Stimulated activated naive CD4-positive, alpha-beta T cell treated with Interleukin-2 at 50 U/mL for 16 hours (primary cell): ENCODE results near the gene RFTN1.

Source experiments
- DNase-seq: peaks from one replicate; lab custom pipeline; 2025; lab: John Stamatoyannopoulos, UW

Gene RFTN1

DNA sequence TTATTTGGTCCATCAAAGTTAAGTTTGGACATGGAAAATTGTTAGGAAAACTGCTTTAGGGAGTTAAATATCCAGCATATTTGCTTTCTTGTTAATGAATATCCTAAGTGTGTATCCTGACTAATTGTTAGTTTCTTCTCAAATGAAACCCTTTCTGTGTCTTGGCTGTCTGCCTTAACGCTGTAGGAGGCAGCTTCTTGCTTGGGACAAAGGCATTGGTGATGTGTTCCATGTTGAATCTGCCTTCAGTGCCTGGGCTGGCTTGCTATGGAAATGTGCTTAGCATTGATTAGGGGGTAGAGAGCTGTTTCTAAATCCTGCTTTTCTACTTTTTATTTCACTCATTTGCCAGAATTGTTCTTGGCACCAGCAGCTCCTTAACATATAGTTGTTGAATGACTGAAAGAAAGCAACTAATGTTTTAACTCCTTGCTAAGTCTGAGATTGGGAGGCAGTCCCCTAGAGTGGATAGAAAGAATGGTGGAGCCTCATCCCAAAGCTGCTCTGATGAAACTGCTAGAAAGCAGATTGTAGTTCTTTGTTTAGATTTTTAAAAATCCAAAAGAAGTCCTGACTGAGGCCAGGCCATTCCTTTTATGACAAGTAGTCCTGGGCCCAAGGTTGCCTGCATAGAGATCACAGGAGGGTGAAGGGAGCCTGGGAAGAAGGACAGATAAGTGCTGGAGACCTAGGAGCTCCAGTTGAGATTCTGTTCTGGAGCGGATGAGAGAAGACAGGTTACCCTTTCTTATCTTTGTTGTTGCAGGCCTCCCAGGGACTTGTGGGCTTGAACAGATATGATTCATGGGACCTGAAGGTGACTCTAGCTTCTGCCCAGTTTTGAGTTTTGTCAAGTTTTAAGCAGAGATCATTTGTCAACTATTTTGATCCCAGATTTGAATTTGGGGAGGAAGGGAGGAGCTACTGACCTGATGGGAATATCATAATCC, 209.2 kb downstream of the RFTN1 start:
- DNase-seq, result no peak

DNA sequence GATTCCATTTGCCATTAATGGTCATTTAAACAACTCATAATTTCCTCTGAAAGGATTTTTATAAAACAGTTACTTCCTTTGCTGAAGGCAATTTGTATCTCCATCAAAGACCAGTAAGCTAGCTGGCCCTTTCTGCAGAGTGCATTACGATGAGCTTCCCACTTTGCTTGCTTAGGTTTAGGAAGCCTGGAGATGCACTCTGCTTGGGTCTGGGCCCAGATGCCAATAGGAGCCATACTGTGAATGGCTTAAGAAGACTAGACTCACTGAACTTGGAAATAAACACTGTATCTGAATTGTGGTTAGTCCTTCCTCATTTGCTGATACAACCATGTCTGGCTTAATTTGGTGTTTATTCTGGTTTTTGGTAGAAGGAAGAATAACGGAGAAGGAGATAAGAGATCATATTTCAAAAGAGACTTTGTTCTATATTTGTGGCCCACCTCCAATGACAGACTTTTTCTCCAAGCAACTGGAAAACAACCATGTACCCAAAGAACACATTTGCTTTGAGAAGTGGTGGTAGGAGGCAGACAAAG, 210.4 kb downstream of the RFTN1 start:
- no peak for DNase-seq

DNA sequence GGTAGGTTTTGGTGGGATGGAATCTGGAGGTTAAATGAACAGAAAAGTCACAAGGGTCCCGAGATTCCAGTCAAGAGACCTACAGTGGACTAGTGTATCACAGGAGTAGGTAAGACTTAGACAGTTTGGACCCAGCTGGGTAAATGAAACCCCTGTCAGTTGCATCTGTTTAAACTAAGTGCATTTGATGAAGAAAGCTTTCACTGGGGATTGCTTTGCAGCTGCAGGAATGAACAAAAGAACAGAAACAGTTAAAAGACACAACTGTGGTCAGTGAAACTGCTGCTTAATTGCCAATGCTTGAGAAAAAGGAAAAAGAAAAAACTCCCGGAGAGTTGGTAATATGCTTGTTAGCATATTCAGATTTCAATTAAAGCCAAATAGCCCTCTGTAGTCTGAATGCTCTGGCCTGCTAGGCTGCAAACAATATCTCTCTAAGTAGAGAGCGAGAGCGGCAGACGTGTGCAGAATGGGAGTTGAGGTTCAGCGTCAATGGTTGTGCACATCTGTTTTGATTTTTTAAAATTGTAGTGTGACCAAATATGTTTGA, 211.3 kb downstream of the RFTN1 start:
- DNase-seq, result no peak

DNA sequence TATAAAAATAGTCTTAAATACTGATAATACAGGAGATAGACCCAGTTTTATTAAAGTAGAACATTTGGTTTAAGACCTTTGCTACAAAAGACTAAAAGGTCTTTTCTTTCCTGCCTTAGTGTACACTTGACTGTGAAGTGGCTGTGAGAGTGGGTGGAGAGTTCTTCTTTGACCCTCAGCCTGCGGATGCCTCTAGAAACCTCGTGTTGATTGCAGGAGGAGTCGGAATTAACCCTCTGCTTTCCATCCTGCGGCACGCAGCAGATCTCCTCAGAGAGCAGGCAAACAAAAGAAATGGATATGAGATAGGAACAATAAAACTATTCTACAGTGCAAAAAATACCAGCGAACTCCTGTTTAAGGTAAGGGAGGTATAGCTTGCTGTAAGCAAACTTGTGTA, 212.0 kb downstream of the RFTN1 start:
- no peak for DNase-seq

DNA sequence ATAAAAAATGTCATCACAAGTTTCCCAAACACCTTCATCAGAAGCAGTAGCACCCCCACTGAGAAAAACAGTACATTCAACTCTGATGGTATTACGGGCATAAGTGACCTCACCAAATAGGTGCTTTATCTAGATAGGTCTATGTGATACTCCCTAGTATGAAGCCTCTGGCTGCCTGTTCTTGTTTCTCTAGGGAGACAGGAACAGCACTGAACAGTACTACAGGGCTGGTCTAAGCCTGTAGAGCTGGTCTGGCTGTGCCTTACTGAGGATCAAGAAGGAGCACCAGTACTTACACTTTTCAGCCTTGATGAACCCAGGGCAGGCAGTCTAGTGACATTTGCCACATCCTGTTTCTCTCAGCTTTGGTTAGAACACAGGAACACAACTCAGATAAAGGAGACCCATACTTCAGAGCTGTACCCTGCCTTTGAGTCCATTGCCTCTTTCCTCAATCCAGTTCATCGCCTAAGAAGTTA, 212.6 kb downstream of the RFTN1 start:
- no peak for DNase-seq

DNA sequence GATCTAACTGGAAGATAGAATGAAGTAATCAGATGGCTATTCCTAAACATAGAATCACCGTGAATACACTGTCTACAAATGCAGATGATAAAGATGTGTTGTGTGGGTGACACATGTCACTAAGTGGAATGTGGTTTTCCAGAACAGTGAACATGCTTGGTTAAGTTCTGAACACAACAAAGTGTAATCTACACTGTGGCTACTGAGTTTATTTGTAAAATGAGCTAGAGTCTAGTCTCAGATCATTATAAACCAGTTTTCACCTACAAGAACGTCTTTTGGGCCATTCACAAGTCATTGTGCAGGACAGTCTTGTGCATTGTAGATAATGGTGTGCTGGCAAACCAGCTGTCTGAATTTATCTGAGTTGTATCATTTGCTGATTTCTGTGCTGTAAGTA, 213.2 kb downstream of the RFTN1 start:
- DNase-seq, result no peak

DNA sequence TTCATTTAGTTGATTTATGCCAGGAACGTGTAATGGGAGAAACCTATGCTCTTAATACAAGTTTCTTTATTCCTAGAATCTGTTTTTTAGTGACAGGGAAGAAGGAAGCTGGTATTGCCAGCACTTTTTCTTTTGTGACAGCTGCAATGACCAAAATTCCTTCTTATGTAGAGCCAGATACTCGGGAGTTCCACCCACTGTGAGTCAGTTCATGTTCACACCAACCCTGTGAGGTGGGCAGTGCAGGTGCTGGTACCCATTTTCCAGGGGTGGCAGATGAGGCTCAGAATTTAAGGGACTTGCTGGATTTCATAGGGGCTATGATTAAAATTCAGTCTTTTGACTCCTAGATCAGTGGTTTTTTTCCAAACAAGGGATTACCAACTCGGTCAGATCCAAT, 213.8 kb downstream of the RFTN1 start:
- no peak for DNase-seq

DNA sequence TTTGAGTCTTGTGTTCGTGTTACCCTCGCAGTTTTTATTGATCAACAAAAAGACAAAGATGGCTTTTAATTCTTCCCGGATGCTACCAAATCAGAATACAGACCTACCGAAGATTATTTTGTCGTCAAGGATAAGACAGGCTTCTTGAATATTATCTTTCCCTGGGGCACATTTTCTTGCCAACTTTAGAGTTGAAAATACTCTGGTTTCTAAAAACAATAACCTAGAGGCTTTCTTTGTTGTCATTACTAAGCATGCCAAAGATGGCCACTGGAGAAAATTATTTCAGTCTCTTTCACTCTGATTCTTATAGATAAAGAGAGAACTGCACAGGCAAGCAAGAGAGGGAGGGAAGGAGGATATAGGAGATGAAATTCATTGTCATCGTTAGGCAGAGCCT, 214.6 kb downstream of the RFTN1 start:
- DNase-seq, result no peak

DNA sequence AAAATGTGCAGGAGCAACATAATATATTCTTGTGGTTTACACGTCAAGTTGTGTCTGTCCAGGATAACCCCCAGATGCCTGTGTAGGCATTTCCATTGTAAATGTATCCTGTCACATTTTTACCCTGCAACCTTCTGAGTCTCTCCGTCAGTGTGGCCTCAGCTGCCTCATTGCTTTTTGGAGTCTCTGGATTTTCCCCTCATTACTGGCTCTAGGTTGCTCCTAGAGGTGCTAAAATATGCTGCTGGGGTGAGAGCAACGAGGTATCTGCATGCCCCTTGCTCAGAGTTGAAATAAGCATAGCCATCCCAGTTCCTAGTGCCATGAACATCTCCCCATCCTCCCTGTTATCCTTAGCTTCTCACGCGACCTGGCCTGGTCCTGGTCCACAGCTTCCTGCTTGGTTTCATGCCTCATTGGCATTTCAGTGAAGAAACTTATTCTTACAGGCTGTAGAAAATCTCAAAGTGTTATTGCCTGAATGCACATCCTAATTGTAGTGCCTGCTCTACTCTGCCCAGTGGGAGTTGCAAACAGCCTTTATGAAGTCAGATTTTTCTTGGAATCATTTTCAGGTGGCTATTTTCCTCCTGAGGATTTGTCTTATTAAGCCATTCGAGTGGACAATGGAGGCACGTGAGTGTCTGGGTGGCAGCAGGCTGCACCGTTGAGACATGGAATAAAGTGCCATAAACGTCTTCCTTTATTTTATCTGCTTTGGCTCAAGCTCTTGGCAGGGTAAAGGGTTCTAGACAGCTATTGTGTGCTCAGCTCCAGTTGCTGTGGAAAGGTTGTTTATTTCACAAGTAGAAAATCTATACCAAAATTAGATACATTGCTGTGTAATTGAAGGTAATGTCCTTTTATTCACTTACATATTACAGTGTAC, 215.3 kb downstream of the RFTN1 start:
- no peak for DNase-seq

DNA sequence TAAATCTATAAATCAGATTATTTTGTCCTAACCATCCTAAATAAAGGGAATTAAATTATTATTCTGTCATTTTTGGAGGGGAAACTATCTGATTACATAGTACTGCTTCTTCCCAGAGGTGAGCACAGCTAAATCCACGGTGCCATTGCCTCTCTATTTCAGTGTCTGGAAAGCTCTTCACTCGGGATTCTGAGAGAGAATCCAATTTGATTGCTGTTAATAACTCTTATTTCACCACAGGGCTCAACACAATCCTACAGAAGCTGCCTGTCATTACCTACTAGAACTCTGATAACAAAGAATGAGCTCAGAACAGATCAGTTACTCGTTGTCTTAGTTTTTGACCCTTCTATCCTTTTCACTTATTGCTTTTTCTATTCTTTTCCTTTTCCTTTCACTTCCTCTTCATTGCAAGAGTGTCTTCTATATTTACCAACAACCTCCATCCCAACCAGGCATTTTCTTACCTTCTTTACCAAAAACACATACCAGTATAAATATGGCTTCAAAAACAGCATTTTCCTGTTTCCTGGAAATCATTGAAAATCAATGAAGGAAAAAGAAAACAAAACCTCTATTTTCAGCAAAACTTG, 218.1 kb downstream of the RFTN1 start:
- no peak for DNase-seq

DNA sequence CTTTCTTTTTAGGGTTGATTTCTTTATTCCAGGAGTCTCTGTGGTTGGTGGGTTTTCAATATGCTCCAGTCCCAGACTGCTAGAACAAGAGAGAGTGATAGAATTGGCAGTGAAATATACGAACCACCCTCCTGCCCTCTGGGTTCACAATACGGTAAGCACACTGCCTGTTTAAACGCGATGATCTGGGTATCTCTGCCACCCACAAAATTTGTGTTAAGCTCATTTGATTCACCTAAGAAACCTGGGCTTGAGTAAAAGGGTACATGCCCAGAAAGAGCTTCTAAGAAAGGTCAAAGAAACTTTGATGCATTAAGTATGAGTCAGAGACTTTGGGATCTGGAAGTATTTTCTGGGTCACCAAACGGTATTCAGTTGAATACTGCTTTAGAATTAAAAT, 218.7 kb downstream of the RFTN1 start:
- DNase-seq, result no peak

DNA sequence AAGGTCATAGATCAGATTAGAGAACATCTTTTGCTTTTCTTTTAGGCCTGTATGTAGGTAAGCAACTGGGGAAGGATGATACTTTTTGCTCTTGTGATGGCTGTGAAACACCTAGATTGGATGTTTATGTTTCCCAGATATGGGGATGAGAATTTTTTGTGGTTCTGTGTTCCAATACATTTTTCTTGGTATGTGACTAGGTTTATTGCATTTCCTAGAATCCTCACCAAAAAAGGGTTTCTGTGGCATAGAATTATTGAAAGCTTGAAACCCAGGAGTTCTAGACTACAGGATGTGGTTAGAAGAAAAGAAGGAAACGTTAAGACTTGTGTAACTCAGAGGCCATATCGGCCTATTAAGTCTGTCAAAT, 222.7 kb downstream of the RFTN1 start:
- no peak for DNase-seq

DNA sequence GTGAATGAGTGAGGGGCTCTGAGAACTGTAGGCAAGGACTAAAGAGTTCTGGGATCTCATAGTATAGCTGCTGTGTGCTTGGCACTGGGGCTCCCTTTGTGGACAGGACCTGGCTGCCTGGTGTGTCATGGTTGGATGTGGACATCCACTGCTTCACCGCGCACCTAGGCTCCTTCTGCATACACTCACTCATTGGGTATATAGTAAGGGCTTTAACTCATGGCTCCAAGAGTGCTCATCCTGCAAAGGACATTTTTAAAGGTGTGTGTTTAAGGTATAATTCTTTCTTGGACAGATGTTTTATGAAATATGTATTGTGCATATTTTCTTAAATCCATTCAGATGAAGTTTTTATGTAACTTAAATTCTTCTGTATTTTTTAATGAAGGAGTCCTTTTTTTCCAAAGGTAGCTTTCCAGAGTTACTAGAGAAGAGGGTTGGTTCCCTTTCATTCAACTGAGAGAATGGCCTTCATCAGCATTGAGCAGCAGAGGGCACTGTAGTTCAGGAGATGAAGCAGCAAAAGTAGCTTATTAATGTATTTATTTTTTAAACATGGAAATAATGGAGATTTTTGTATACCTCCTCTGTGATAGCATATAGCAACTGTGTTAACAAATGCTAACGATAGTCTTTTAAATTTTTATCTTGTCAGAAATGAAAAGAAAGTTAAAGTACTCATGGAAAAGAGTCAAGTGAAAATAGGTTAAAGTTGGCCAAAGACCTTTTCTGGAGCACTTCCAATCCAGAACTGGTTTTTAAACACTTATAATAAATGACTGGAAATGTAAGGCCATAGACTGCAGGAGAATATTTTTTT, 223.3 kb downstream of the RFTN1 start:
- DNase-seq, result peak; percentile 47

DNA sequence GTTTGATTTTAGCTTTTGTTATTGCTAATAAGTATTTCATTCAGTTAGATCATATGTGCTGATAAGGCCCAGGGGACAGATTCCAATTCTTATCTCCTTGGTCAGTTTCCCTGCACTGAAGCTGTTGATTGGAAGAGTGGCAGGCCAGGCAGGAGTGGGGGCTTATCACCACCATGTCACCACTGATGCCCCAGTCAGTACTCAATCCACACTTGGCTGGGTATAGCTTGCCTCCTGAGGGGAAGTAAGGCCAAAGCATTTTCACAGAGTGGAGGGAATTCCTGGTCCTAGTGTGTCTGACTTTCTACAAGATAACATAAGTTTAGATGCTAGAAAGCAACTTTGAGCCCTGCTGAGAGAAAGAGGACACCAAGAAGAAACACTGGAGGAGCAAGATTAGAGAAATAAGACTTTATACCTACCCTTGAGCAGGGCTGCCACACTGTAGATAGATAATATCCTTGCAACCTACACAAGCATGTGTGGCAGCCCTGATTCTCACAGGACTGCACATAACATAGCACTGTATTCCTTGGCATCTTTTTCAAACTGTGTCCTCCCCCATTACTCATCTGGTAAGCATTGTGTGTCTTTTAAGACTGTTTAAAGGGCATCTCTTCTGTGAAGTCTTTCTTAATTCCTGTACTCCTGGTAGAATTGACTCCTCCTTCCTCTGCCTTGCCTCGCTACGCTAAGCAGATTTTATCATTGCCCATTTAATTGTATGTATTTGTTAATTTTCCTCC, 224.2 kb downstream of the RFTN1 start:
- no peak for DNase-seq

DNA sequence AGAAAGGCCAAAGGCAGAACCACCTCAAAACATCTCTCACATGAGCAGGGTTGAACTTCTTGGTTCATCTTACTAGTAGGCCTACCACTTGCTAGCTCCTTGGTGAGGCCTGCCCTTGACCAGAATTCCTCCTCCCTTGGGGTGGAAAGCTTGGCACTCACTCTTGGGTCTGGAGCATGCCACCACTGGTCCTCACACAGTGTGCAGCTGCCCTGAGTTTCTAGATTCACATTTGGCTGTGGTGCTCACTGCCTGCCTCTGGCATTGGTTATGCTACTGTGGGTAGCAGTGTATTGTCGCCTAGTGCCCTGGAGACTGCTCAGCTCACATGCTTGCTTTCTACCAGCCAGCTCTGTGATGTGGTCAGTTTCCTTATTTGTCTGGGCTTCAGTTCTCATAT, 224.8 kb downstream of the RFTN1 start:
- DNase-seq, result no peak

DNA sequence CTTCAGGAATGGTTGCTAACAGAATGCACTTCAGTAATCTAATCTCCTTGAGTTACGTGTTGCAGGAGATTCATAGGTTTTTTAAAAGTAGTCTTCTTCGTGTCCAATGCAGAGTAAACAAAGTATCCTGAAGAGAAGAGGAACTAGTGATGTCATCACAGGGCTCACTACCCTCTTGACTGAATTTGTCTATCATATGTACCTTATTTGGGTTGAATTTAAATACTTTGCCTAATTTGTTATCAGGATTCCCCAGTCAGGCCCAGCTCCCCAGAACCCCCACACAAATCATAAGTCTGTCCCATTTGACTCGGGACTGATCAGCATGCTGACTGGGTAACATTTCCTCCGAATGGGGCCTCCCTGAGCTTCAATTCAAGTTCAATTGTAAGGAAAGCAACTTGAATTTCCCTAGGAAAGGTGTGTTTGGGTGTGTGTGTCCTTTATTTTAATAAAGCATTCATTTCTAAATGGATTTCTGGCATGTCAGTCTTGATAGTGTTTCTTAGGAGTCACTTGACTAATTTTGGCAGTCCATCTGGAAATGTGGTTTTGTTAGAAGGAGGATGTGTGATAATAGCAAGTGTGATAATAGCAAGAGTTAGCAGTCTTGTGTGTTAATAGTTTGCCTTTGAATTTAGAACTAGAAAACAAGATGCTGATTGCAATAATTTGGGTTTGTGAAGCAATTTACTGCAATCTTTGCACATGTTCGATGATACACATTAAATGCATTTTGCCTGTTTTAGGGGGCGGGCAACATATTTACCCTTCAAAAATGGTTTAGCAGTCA, 226.6 kb downstream of the RFTN1 start:
- DNase-seq, result no peak

DNA sequence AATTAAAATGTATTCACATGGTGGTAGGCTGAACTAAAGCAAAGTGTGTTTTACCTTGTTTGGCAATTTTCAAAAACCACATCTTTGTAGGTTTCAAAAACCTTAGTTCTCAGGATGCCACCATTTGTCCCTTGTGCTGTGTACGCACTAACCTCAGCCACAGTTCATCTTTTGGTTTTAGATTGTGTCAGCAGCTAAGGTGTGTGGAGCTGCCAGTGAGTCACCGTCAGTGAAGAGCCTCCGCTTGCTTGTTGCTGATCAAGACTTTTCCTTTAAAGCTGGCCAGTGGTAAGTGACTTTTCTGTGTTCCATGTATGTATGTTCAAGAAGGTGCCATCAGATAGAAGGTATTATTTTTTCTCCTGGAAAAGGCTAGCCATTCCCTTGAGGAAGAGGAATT, 227.3 kb downstream of the RFTN1 start:
- DNase-seq, result peak; percentile 64

DNA sequence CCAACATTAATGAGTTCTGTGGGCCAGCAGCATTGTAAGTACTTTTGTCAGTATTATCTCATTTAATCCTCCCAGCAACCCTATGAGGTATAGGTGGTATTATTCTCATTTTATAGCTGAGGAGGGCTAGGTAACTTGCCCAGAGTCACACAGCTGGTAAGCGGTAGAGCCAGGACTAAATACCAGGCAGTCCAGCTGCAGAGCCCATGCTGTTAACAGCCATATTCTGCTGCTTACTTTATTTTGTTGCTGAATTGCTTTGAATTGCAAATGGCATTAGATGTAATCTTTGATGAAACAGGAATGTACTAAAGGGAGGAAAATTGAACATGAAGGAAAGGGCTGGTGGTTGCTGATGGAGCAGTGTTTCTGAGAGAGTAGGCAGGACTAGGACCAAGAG, 228.9 kb downstream of the RFTN1 start:
- no peak for DNase-seq

DNA sequence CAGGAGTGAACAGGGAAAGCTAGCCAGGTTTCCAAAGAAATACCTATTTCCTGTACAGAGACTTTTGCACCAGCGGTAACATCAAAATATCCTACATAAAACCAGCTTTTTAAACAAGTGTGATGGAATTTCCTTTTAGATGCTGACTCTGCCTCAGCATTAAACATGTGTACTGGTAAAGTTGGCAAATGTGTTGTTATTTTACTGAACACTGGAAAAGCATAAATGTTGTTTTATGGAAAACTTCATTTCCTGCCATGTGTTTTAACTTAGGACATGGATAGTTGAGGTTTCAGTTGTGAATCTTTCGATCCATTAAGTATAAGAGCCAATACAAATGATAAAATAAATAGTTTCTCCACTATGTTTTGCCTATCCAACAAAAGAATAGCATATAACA, 232.8 kb downstream of the RFTN1 start:
- no peak for DNase-seq
